ENCODE measurements around the gene FMN1.

The FMN1 gene

GRCh38 chr15:32775103-32775502, 419.4 kb downstream of the FMN1 start:
- TF ChIP-seq GATA3 (IDR thresholded peaks at IDR 0.05; ENCODE audit: low read depth, low read length): no peak
- no peak for TF ChIP-seq GATA2 (IDR thresholded peaks at IDR 0.05; ENCODE audit: low read depth, low read length)

DNA sequence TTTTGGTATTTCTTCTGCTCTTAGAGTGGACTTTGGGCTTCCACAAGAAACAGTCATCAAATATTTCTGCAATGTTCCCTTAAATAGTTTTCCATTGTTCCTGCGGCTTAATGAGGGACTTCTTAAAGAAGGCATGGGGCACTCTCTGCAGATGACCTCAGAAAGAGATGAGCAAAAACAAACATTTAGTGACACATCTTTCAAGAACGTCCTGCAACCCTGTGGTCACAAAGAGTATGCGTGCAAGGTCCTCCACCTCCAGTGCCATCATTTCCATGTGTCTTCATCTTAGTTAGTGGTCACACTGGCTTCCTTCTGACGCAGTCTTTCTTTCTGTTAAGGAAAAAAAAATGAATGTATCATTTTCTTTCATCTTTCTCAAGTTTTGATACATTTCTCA, 420.5 kb downstream of the FMN1 start:
- no peak for TF ChIP-seq GATA2 (IDR thresholded peaks at IDR 0.05; ENCODE audit: low read depth, low read length)
- no peak for TF ChIP-seq GATA3 (IDR thresholded peaks at IDR 0.05; ENCODE audit: low read depth, low read length)

DNA sequence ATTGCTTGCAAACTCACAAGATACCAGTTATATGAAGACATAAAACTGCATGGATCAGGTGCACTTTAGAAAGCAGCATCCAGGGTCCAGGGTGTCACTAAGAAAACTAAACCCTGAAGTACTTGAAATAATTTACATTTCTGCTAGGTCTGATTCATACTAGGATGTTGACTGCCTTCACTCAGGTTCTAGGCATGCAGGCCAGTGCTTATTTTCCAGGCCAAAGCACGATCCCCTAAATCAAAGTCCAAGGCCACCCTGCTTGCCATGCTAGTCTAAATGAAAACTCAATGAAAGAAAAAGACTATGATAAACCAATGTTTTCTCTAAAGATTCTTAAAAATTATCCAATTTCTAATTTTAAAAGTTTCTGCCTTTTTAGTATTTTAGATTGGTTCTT, 427.3 kb downstream of the FMN1 start:
- no peak for TF ChIP-seq GATA2 (IDR thresholded peaks at IDR 0.05; ENCODE audit: low read depth, low read length)
- no peak for TF ChIP-seq GATA3 (IDR thresholded peaks at IDR 0.05; ENCODE audit: low read depth, low read length)

DNA sequence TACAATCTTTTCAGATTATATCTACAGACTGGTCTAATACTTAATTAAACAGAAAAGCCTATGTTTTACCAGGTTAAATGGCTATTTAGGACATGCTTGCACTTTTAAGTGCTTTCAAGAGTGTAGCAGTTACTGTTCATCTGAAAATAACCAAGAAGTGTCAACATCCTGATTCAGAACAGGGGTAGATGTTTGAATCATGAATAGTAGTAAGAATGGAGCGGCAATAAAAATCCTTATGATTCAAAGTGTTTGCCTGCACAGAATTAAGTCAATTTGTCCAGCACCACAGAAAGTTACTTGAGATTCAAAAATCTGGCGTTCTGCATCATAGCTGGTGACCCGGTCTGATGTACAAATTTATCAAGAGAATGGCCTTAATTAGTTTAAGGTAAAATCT, 428.4 kb downstream of the FMN1 start:
- no peak for TF ChIP-seq GATA2 (IDR thresholded peaks at IDR 0.05; ENCODE audit: low read depth, low read length)
- TF ChIP-seq GATA3 (IDR thresholded peaks at IDR 0.05; ENCODE audit: low read depth, low read length): no peak

DNA sequence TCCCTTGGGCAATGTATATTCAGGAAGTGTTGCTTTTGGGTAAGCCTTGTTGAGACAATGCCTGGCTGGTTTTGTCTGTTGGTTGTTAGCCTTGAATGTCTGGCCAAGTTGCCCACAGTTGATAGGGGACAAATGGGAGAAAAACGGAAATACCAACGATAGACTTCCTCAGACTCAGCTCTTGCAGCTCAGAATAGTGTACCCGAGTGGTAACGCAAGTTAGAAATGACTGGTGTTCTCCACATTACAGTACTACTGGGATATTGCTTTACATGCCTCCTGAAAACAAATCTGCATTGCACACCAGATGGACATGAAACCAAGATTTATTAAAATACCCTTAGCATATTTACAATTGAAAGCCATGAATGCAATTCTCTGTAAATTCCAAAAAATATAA, 429.3 kb downstream of the FMN1 start:
- no peak for TF ChIP-seq GATA2 (IDR thresholded peaks at IDR 0.05; ENCODE audit: low read depth, low read length)
- no peak for TF ChIP-seq GATA3 (IDR thresholded peaks at IDR 0.05; ENCODE audit: low read depth, low read length)

- TF ChIP-seq GATA3 (IDR thresholded peaks at IDR 0.05; ENCODE audit: low read depth, low read length) (no peak), GATA2 (IDR thresholded peaks at IDR 0.05; ENCODE audit: low read depth, low read length) (no peak)
Measured at GRCh38 chr15:32763295-32763694, 431.2 kb downstream of the FMN1 start.

- no peak for TF ChIP-seq GATA2 (IDR thresholded peaks at IDR 0.05; ENCODE audit: low read depth, low read length)
- TF ChIP-seq GATA3 (IDR thresholded peaks at IDR 0.05; ENCODE audit: low read depth, low read length): no peak
Measured at GRCh38 chr15:32757426-32757825, 437.1 kb downstream of the FMN1 start.

DNA sequence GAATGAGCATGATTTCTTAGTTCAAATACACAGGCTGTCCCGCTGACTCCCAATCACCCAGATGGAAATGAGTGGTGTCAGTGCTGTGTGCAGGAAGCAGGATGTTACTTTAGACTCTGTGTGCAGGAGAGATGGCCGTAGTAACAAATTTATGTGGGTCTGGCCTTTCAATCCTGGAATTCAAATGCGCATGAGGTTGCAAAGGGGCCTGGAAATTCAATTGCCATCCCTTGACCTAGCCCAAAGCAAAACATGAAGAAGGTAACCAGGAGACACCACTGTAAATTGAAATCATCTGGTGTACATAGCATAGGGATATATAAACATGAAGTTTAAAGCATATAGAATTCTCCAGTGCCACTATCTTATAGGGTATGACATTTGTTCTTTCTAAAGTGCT, 443.5 kb downstream of the FMN1 start:
- no peak for TF ChIP-seq GATA3 (IDR thresholded peaks at IDR 0.05; ENCODE audit: low read depth, low read length)
- no peak for TF ChIP-seq GATA2 (IDR thresholded peaks at IDR 0.05; ENCODE audit: low read depth, low read length)

- no peak for TF ChIP-seq GATA2 (IDR thresholded peaks at IDR 0.05; ENCODE audit: low read depth, low read length)
- no peak for TF ChIP-seq GATA3 (IDR thresholded peaks at IDR 0.05; ENCODE audit: low read depth, low read length)
Measured at GRCh38 chr15:32747921-32748342, 446.6 kb downstream of the FMN1 start.

GRCh38 chr15:32746116-32746857, 448.2 kb downstream of the FMN1 start:
- no peak for TF ChIP-seq GATA3 (IDR thresholded peaks at IDR 0.05; ENCODE audit: low read depth, low read length)
- TF ChIP-seq GATA2 (IDR thresholded peaks at IDR 0.05; ENCODE audit: low read depth, low read length): no peak

DNA sequence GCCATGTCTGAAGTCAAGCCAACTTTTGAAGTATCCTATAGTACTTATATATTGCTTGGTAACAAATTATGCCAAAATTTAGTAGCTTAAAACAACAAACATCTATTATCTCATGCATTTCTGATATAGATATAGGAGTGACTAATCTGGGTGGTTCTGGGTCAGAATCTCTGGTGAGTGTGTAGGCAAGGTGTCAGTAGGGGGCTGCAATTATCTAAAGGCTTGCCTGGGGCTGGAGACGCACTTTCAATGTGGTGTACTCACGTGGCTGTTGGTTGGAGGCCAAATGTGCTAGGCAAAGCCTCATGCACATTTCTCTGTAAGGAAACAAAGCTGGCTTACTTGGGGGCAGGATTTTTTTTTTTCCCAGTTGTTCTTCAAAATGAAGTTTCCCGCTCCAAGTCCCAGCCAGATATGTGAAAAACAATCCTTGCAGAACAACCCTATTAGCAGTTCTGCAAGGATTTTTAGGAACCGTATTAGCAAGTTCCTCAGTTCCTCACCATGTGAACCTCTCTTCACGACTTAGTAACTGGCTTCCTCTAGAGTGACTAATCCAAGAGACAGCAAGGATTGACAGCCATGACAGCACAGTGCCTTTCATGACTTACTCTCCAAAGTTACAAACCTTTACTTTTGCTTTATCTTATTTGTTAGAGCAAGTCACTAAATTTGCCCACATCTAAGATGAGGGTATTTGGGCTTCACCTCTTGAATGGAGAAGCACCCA, 450.9 kb downstream of the FMN1 start:
- TF ChIP-seq GATA3 (IDR thresholded peaks at IDR 0.05; ENCODE audit: low read depth, low read length): no peak
- TF ChIP-seq GATA2 (IDR thresholded peaks at IDR 0.05; ENCODE audit: low read depth, low read length): no peak

DNA sequence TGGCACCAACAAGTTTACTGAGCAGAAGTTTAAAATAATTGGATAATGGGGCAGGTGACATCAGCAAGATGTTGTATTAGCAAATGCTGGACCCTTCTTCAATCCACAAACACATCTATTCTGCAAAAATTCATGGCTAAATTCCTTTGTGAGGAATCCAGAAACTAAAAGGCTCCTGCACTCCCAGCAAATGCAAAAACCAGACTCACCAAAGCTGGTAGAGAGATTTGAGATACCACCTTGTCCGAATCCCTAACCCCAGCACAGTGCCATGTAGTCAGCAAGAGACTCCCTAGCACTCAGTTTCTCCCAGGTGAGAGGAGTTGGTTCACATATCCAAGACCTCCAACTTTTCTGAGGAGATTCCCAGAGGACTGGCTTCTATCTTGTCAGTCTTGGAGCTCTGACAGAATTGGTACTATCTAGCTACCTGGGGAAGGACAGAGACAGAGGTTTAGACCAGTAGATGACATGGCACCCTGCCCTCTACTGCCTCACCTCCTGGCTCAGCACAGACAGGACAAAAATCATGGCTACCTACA, 454.9 kb downstream of the FMN1 start:
- TF ChIP-seq GATA3 (IDR thresholded peaks at IDR 0.05; ENCODE audit: low read depth, low read length) (no peak), GATA2 (IDR thresholded peaks at IDR 0.05; ENCODE audit: low read depth, low read length) (no peak)

DNA sequence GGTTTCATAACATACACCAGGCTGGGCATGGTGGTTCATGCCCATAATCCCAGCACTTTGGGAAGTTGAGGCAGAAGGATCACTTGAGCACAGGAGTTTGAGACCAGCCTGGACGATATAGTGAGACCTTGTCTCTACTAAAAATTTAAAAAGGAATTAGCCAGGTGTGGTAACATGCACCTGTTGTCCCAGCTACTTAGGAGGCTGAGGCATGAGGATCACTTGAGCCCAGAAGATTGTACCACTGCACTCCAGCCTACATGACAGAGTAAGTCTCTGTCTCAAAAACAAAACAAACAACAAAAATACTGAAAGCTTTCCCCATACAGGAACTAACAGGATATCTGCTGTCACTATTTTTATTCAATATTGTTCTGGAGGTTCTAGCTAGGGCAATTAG, 455.8 kb downstream of the FMN1 start:
- TF ChIP-seq GATA3 (IDR thresholded peaks at IDR 0.05; ENCODE audit: low read depth, low read length): no peak
- TF ChIP-seq GATA2 (IDR thresholded peaks at IDR 0.05; ENCODE audit: low read depth, low read length): no peak

GRCh38 chr15:32737304-32737703, 457.2 kb downstream of the FMN1 start:
- TF ChIP-seq GATA3 (IDR thresholded peaks at IDR 0.05; ENCODE audit: low read depth, low read length): no peak

- no peak for TF ChIP-seq GATA2 (IDR thresholded peaks at IDR 0.05; ENCODE audit: low read depth, low read length)
Measured at GRCh38 chr15:32736701-32737061, 457.8 kb downstream of the FMN1 start.

Data from SH-SY5Y (cell line).